Ovary (tissue), 9 donors: ENCODE results near the gene CD34. TPM values are rescaled to one million over a fixed set of nuclear protein-coding genes. Genes with fewer than 3 reads are reported as not detected.

Source experiments
- DNase-seq, 5 donors: peaks; one replicate each; pipeline ENCODE4 v3.0.0-alpha.2; 2019 to 2020
- H3K27ac ChIP-seq, 2 donors: fragments of 200-600 bp; one replicate each; pipeline versions ENCODE4 v1.5.1 to v1.8.0; 2019 to 2022
- H3K27me3 ChIP-seq: fragments of 200-600 bp; one replicate; pipeline ENCODE4 v1.8.0; 2022
- H3K36me3 ChIP-seq: fragments of 200-600 bp; sonication (generic); one replicate; pipeline ENCODE4 v1.5.1; 2019
- H3K4me1 ChIP-seq: one replicate; pipeline ENCODE4 v1.8.1; 2013; ENCODE audit warnings: mild to moderate bottlenecking, moderate library complexity; ENCODE audit not compliant: insufficient read depth
- H3K4me3 ChIP-seq: fragments of 200-600 bp; sonication (generic); one replicate; pipeline ENCODE4 v1.5.1; 2017
- H3K9me3 ChIP-seq, 2 donors: fragments of 200-600 bp in 1 of 2; sonication (generic) in 1 of 2; one replicate each; pipeline versions ENCODE4 v1.5.1 to v1.8.1; 2013 to 2019; ENCODE audit warnings: mild to moderate bottlenecking in 1 of 2, moderate library complexity in 1 of 2
- EP300 ChIP-seq: sonication (generic); formaldehyde crosslinking; IDR thresholded peaks from one replicate; pipeline ENCODE4 v1.6.1; 2017; ENCODE audit warnings: antibody characterized with exemption
- POLR2A ChIP-seq: fragments of 450-650 bp; IDR thresholded peaks from one replicate; pipeline ENCODE4 v1.6.1; 2017; ENCODE audit warnings: antibody characterized with exemption, mild to moderate bottlenecking, moderate library complexity
- WGBS, 3 donors: extraction: QIAGEN DNeasy Blood & Tissue Kit in 1 of 3; methylation state at CpG; one replicate each; pipeline versions ENCODE4 v1.1.5 to v1.1.7; 2013 to 2017; 5-methylcytosine and 5-hydroxymethylcytosine counted together
- intact Hi-C, 4 donors: fragments of 100-400 bp; cut with DNase I; formaldehyde crosslinking; loops; one replicate each; pipeline versions ENCODE4 v1.11.0 to v1.15.1; 2022 to 2023
- polyA plus RNA-seq, 2 donors: library from polyadenylated mRNA; stranded (reverse); fragments of 200-250 nt in 1 of 2; fragments of 350-450 nt in 1 of 2; fragmentation: Illumina TruSeq in 1 of 2; extraction: RNeasy Lipid Tissue Mini Kit (QIAGEN cat#74804) in 1 of 2; gene quantifications; one replicate each; pipeline ENCODE4 v1.2.3, GENCODE V29; 2013 to 2014
- total RNA-seq, 7 donors: library from RNA; depleted of rRNA in 2 of 7; stranded (reverse); fragments of >200 nt in 2 of 7; fragmentation: NEBNext Ultra II Directional in 3 of 7; extraction: Animal tissue kit (Norgen Biotek cat#: 25700) in 3 of 7; gene quantifications; one replicate each; pipeline versions ENCODE4 v1.1.0 to v1.2.4, GENCODE V29; 2016 to 2023
- TF ChIP-seq, protein P1 (sequence below), 3 donors: fragments of 450-650 bp in 2 of 3; fragments of 200-600 bp in 1 of 3; IDR thresholded peaks; one replicate each; pipeline versions ENCODE4 v1.5.1 to v1.8.0; 2016 to 2022; ENCODE audit warnings: antibody characterized with exemption in 3 of 3, mild to moderate bottlenecking in 1 of 3
- donor health status: DM: no; HTN: no; CAD: no; lungs with moderate emphysema.
- donor health status: DM: no; HTN: no; CAD: no.
- donor health status: Bipolar disorder and iron deficiency.
- donor health status: DM: yes; HTN: yes; CAD: no.
- donor health status: DM: no; HTN: no; CAD: no.
- donor health status: DM: yes; HTN: yes; CAD: no.

Gene CD34
- total and polyA plus RNA-seq, 9 donors: 12.6 to 146 (median 25.9) TPM

DNA sequence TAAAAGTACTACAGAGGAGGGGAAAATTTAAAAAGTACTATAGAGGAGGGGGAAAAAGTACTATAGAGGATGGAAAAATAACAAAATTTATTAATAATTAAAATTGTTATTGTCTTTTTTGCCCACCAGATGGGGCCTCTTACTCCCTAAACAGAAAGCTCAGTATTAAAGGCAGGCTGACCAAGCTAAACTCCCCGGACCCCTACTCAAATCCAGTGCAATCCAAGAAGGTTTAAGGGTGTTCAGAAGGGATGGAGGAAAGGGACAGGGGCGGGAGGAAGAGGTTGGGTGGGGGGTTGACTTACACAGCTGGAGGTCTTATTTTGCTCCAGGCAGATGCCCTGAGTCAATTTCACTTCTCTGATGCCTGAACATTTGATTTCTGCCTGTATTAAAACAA is 13.7 kb downstream of the CD34 start:
- Histone ChIP-seq H3K27ac (no peak overlapping the region), H3K9me3 (no peaks in the 10 kb centered on the region), H3K36me3 (no peaks in the 10 kb centered on the region), H3K27me3 (no peaks in the 10 kb centered on the region), H3K4me1 (peaks cover 3% of the 10 kb centered on the region), H3K4me3 (no peak overlapping the region)
- 17 to 45% (median 36%) methylated on average over 2 of the region's 2 CpGs for WGBS, 3 donors
- no peak for DNase-seq
- intact Hi-C loops: loop anchor here in 1 of 4 donors (5.0 kb wide), 1 partner anchor 65 kb away; no protein-coding TSS in a partner anchor
- TF ChIP-seq, protein P1, sequence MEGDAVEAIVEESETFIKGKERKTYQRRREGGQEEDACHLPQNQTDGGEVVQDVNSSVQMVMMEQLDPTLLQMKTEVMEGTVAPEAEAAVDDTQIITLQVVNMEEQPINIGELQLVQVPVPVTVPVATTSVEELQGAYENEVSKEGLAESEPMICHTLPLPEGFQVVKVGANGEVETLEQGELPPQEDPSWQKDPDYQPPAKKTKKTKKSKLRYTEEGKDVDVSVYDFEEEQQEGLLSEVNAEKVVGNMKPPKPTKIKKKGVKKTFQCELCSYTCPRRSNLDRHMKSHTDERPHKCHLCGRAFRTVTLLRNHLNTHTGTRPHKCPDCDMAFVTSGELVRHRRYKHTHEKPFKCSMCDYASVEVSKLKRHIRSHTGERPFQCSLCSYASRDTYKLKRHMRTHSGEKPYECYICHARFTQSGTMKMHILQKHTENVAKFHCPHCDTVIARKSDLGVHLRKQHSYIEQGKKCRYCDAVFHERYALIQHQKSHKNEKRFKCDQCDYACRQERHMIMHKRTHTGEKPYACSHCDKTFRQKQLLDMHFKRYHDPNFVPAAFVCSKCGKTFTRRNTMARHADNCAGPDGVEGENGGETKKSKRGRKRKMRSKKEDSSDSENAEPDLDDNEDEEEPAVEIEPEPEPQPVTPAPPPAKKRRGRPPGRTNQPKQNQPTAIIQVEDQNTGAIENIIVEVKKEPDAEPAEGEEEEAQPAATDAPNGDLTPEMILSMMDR (IDR thresholded peaks at IDR 0.05): peak; percentile 13 to 37 (median 15)
- TF ChIP-seq POLR2A (no peak), EP300 (no peak)

DNA sequence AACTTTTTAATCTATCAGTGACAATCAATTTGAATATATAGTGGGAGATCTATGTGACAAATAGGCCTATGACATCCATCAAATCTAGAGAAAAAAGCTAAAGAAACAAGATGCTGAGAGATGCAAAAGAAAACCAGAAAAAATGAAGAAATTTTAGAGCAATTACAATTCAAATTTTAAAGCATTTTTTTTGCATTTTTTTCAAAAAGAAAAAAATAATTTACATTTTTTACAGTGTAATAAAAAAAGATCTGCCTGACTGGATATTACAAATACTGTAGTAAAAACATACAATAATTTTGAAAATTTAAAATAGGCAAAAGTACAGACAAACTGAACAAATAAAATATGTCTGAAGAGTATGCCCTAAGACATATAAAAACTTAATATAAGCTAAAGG is 14.4 kb downstream of the CD34 start:
- no peak for DNase-seq

DNA sequence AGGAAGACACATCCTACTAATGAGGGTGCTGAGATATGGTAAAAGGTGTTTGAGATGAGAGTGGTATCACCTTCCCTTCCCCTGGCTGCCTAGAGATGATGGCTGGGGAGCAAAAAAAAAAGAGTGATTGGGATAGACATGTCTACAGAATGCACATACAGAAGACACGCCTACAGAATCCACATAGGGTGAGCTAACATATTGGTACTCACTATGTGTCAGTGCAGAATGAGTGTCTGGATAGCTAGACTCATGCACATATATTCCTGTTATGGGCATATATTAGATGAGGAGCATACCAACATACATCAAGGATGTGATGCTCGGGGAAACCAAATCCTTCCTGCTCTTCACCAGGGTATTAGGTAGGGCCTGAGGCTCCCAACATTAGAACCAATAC is 16.2 kb downstream of the CD34 start:
- Histone ChIP-seq H3K27me3 (no peaks in the 10 kb centered on the region), H3K36me3 (no peaks in the 10 kb centered on the region), H3K4me3 (no peak overlapping the region), H3K9me3 (no peaks in the 10 kb centered on the region), H3K27ac (no peak overlapping the region), H3K4me1 (peaks cover 13% of the 10 kb centered on the region)
- DNase-seq: no peak
- intact Hi-C loops: loop anchor here in 1 of 4 donors (5.0 kb wide), 1 partner anchor 68 kb away; no protein-coding TSS in a partner anchor
- WGBS, 3 donors: 98 to 100% (median 98%) methylated on average over 2 of the region's 2 CpGs
- TF ChIP-seq, protein P1 (IDR thresholded peaks at IDR 0.05): no peak
- no peak for TF ChIP-seq POLR2A

More for the DNA sequence above, 14.4 kb downstream of the CD34 start:
- Histone ChIP-seq H3K27me3 (no peaks in the 10 kb centered on the region), H3K4me3 (no peak overlapping the region), H3K27ac (no peak overlapping the region), H3K4me1 (peaks cover 3% of the 10 kb centered on the region), H3K36me3 (no peaks in the 10 kb centered on the region), H3K9me3 (no peaks in the 10 kb centered on the region)
- TF ChIP-seq EP300 (no peak), POLR2A (no peak)
- TF ChIP-seq, protein P1 (IDR thresholded peaks at IDR 0.05): no peak
- intact Hi-C loops: loop anchor here in 1 of 4 donors (5.0 kb wide), 1 partner anchor 66 kb away; no protein-coding TSS in a partner anchor

DNA sequence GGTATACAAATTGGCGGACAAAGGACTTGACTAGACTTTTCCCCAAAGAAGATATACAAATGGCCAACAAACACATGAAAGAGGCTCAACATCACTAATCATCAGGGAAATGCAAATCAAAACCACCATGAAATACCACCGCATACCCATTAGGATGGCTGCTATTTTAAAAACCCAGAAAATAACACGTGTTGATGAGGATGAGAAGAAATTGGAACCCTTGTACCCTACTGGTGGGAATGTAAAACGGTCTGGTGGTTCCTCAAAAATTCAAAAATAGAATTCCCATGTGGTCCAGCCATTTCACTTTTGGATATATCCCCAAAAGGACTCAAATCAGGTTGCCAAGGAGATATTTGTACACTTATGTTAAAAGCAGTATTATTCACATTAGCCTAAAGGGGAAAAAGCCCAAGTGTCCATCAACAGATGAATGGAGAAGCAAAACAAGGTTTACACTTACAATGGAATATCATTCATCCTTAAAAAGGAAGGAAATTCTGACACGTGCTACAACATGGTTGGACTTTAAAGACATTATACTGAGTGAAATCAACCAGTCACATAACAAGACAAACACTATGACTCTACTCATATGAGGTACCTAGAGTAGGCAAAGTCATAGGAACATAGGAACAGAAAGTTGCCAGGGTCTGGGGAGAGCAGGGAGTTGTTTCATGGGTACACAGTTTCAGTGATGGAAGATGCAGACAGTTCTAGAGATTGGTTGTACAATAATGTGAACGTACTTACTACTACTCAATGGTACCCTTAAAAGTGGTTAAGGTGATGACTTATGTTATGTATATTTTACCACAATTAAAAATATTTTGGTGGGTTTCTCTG is 17.0 kb downstream of the CD34 start:
- WGBS, 3 donors: 76 to 87% (median 83%) methylated on average over 6 of the region's 6 CpGs
- Histone ChIP-seq H3K4me1 (peaks cover 17% of the 10 kb centered on the region), H3K4me3 (no peak overlapping the region), H3K27ac (no peak overlapping the region), H3K36me3 (no peaks in the 10 kb centered on the region), H3K9me3 (no peaks in the 10 kb centered on the region), H3K27me3 (no peaks in the 10 kb centered on the region)
- intact Hi-C loops: no loop called here
- DNase-seq: peak in 1 of 5 donors; percentile 3
- TF ChIP-seq POLR2A (no peak), EP300 (no peak)
- TF ChIP-seq, protein P1 (IDR thresholded peaks at IDR 0.05): no peak
